Gastrocnemius medialis (tissue), 4 donors: ENCODE data around the gene IST1. TPM values are rescaled to one million over a fixed set of nuclear protein-coding genes. Genes with fewer than 3 reads are reported as not detected.

Experiments used
- ATAC-seq, 2 donors: fragments of 150-250 bp; one replicate each; pipeline ENCODE4 v1.9.1; 2016
- DNase-seq, 2 donors: peaks; one replicate each; pipeline ENCODE4 v3.0.0-alpha.2; 2019
- H3K27ac ChIP-seq, 4 donors: fragments of 200-600 bp; sonication (generic); 1 replicate in 1 of 4; 2 replicates in 3 of 4; pipeline ENCODE4 v1.5.1; 2016 to 2018; ENCODE audit warnings: mild to moderate bottlenecking in 2 of 4, moderate library complexity in 1 of 4
- H3K27me3 ChIP-seq, 3 donors: fragments of 200-600 bp; sonication (generic) in 2 of 3; 1 replicate in 1 of 3; 2 replicates in 2 of 3; pipeline versions ENCODE4 v1.5.1 to v1.6.0; 2016 to 2019; ENCODE audit warnings: mild to moderate bottlenecking in 1 of 3, moderate library complexity in 1 of 3
- H3K36me3 ChIP-seq, 2 donors: fragments of 200-600 bp; sonication (generic) in 1 of 2; one replicate each; pipeline ENCODE4 v1.5.1; 2017 to 2018
- H3K4me1 ChIP-seq, 2 donors: fragments of 200-600 bp; sonication (generic) in 1 of 2; one replicate each; pipeline ENCODE4 v1.5.1; 2016 to 2017; ENCODE audit warnings: mild to moderate bottlenecking in 2 of 2
- H3K4me3 ChIP-seq, 4 donors: fragments of 200-600 bp; sonication (generic) in 3 of 4; 1 replicate in 1 of 4; 2 replicates in 3 of 4; pipeline ENCODE4 v1.5.1; 2016 to 2019; ENCODE audit warnings: mild to moderate bottlenecking in 2 of 4
- H3K9me3 ChIP-seq, 3 donors: fragments of 200-600 bp; sonication (generic) in 2 of 3; 1 replicate in 1 of 3; 2 replicates in 2 of 3; pipeline ENCODE4 v1.5.1; 2016 to 2019
- CTCF ChIP-seq, 5 experiments: fragments of 450-650 bp in 3 of 5; fragments of 200-600 bp in 2 of 5; sonication (generic) in 2 of 5; IDR thresholded peaks in 4 of 5; conservative IDR thresholded peaks in 1 of 5; 1 replicate in 4 of 5; 2 replicates in 1 of 5; pipeline ENCODE4 v1.5.1; 2016 to 2019; ENCODE audit warnings: antibody characterized with exemption in 5 of 5, mild to moderate bottlenecking in 3 of 5, moderate library complexity in 3 of 5
- POLR2A ChIP-seq, 2 donors: fragments of 450-650 bp; IDR thresholded peaks; one replicate each; pipeline ENCODE4 v1.6.1; 2017; ENCODE audit warnings: antibody characterized with exemption in 2 of 2, mild to moderate bottlenecking in 2 of 2, moderate library complexity in 2 of 2
- in situ Hi-C, 4 donors: fragments of 200-750 bp; cut with MboI; loops; one replicate each; pipeline versions ENCODE4 v1.15.0 to v1.8.0; 2017; ENCODE audit warnings: low sequenced_read_pairs in 4 of 4
- intact Hi-C: fragments of 100-400 bp; cut with DNase I; formaldehyde crosslinking; loops from one replicate; pipeline ENCODE4 v1.15.1; 2023; ENCODE audit warnings: low total_unique reads
- total RNA-seq, 4 donors: library from RNA; depleted of rRNA; stranded (reverse); fragments of >200 nt; gene quantifications; one replicate each; pipeline versions ENCODE4 v1.1.0 to v1.2.3, GENCODE V29; 2016

Gene IST1
- total RNA-seq, 4 donors from 2014 or later = 90.8 to 141 (median 112) TPM

- H3K9me3 ChIP-seq = no peaks in the 10 kb centered on the region
- no peak for DNase-seq
- intact Hi-C loops = loop anchor here (1.0 to 5.0 kb wide), 4 partner anchors 12 to 161 kb away; partner anchors contain the start of genes AP1G1, ATXN1L, IST1 and PHLPP2
These were observed 12.0 kb upstream of the IST1 start for GRCh38 chr16:71883168-71883848.

GRCh38 chr16:71883849-71884638 is 11.3 kb upstream of the IST1 start, which contains the start of gene ZNF821:
Gene ZNF821, minus strand, starts transcription at chr16:71884182. Its CDS starts 4,236 bp downstream, at chr16:71879946.
- peaks cover 7 to 8% of the 10 kb centered on the region in 2 donors for H3K4me1 ChIP-seq
- H3K4me3 ChIP-seq = peak within 1 kb of the TSS; percentile 72 to 93 (median 90)
- H3K36me3 ChIP-seq = peaks cover 0 to 20% of the 10 kb centered on the region in 2 donors
- intact Hi-C loops (loop anchor here (1.0 to 5.0 kb wide), 5 partner anchors 11 to 162 kb away; partner anchors contain the start of genes AP1G1, ATXN1L, IST1 and PHLPP2), in situ Hi-C loops (no loop called here)
- peak; percentile 40 to 52 (median 51) for TF ChIP-seq CTCF (IDR thresholded peaks at IDR 0.05 in 4 of 5, conservative IDR thresholded peaks at IDR 0.05 in 1 of 5)
- peak; percentile 45 to 53 for TF ChIP-seq POLR2A (IDR thresholded peaks at IDR 0.05)
- no peaks in the 10 kb centered on the region for H3K27me3 ChIP-seq
- H3K9me3 ChIP-seq = no peaks in the 10 kb centered on the region
- DNase-seq (peak; percentile 61 to 74), ATAC-seq (peak; percentile 80 to 84)
- H3K27ac ChIP-seq = peak within 1 kb of the TSS; percentile 90 to 96 (median 92)

More at GRCh38 chr16:71883168-71883848, 12.0 kb upstream of the IST1 start:
- TF ChIP-seq POLR2A (IDR thresholded peaks at IDR 0.05) (no peak), CTCF (IDR thresholded peaks at IDR 0.05 in 4 of 5, conservative IDR thresholded peaks at IDR 0.05 in 1 of 5) (no peak)
- H3K4me3 ChIP-seq = peak overlapping the region; percentile 72 to 93 (median 90)
- peak overlapping the region; percentile 90 to 96 (median 92) for H3K27ac ChIP-seq
- no peaks in the 10 kb centered on the region for H3K27me3 ChIP-seq
- in situ Hi-C loops = no loop called here
- peaks cover 0 to 27% of the 10 kb centered on the region in 2 donors for H3K36me3 ChIP-seq
- peaks cover 7 to 8% of the 10 kb centered on the region in 2 donors for H3K4me1 ChIP-seq
- ATAC-seq = peak; percentile 42

- no peak for DNase-seq
- no peak overlapping the region for H3K27ac ChIP-seq
- peaks cover 0 to 8% of the 10 kb centered on the region in 2 donors for H3K36me3 ChIP-seq
- peaks cover 7 to 8% of the 10 kb centered on the region in 2 donors for H3K4me1 ChIP-seq
- in situ Hi-C loops = no loop called here
- peak overlapping the region in 1 of 4 donors; percentile 92 for H3K4me3 ChIP-seq
- TF ChIP-seq CTCF (IDR thresholded peaks at IDR 0.05 in 4 of 5, conservative IDR thresholded peaks at IDR 0.05 in 1 of 5) (no peak), POLR2A (IDR thresholded peaks at IDR 0.05) (no peak)
- intact Hi-C loops = loop anchor here (2.0 kb wide), 1 partner anchor 74 kb away; no protein-coding TSS in a partner anchor
- no peaks in the 10 kb centered on the region for H3K27me3 ChIP-seq
- H3K9me3 ChIP-seq = no peaks in the 10 kb centered on the region
- no peak for ATAC-seq
These were observed 10.1 kb upstream of the IST1 start for GRCh38 chr16:71885261-71885650.

GRCh38 chr16:71889147-71889546 is 6.2 kb upstream of the IST1 start:
- Histone ChIP-seq H3K27me3 (no peaks in the 10 kb centered on the region), H3K9me3 (no peaks in the 10 kb centered on the region), H3K27ac (no peak overlapping the region), H3K4me3 (no peak overlapping the region), H3K4me1 (no peaks in the 10 kb centered on the region), H3K36me3 (no peaks in the 10 kb centered on the region)
- no peak for ATAC-seq
- in situ Hi-C loops = no loop called here
- TF ChIP-seq CTCF (IDR thresholded peaks at IDR 0.05 in 4 of 5, conservative IDR thresholded peaks at IDR 0.05 in 1 of 5) = no peak
- TF ChIP-seq POLR2A (IDR thresholded peaks at IDR 0.05) = no peak
- intact Hi-C loops = no loop called here
- DNase-seq = no peak
